ENCODE results near the gene PIGR.

GRCh38 chr1:206941766-206942418, 4.4 kb downstream of the PIGR start:
- TF ChIP-seq, protein P1, sequence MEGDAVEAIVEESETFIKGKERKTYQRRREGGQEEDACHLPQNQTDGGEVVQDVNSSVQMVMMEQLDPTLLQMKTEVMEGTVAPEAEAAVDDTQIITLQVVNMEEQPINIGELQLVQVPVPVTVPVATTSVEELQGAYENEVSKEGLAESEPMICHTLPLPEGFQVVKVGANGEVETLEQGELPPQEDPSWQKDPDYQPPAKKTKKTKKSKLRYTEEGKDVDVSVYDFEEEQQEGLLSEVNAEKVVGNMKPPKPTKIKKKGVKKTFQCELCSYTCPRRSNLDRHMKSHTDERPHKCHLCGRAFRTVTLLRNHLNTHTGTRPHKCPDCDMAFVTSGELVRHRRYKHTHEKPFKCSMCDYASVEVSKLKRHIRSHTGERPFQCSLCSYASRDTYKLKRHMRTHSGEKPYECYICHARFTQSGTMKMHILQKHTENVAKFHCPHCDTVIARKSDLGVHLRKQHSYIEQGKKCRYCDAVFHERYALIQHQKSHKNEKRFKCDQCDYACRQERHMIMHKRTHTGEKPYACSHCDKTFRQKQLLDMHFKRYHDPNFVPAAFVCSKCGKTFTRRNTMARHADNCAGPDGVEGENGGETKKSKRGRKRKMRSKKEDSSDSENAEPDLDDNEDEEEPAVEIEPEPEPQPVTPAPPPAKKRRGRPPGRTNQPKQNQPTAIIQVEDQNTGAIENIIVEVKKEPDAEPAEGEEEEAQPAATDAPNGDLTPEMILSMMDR (conservative IDR thresholded peaks at IDR 0.05; ENCODE audit: low read depth, low read length), result no peak
- no peak for TF ChIP-seq EZH2 (IDR thresholded peaks at IDR 0.05; ENCODE audit: borderline replicate concordance, low read depth, low read length, poor library complexity, severe bottlenecking)

All from A673 (cell line).